NCI-H2029 treated with DMSO at 0.1 percent for 48 hours (cell line): ENCODE results near the gene DENND11.
A peak's percentile ranks its signal among the peaks of the same experiment; 100 is the strongest.

Experiments
- DNase-seq: peaks from one replicate; lab custom pipeline; 2025; lab: John Stamatoyannopoulos, UW

Gene DENND11, protein sequence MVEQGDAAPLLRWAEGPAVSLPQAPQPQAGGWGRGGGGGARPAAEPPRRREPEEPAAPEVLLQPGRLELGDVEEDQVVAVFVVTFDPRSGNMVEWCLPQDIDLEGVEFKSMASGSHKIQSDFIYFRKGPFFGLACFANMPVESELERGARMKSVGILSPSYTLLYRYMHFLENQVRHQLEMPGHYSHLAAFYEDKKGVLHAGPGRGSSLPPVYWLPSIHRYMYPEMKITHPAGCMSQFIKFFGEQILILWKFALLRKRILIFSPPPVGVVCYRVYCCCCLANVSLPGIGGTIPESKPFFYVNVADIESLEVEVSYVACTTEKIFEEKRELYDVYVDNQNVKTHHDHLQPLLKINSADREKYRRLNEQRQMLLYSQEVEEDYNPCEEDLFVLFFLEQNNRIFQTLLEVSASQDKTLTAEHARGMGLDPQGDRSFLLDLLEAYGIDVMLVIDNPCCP

DNA sequence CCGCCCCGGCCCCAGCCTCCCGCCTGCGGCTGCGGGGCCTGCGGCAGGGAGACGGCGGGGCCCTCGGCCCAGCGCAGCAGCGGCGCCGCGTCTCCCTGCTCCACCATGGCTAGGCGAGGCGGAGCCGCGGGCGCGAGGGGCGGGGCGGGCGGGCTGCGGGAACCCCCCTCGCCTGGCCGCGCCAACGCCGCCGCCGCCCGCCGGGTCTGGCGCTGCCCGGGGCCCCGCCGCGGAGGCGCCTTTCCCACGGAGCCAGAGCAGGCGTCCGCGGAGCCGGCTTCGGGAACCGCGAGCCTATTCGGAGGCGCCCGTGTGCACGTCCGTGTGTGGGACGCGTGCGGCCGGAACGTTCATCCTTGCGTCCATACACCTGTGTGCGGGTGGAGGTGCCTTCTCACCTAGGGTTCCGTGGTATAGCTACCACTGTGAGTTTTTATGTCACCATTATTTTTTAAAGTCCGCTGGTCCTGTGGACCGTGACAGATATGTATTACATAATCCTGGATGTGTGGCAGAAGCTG is at the start of gene DENND11:
DENND11 (minus strand) TSS at position 120 of the 521 bp plus-strand sequence; CDS start at position 107, 13 bp downstream.
- peak; percentile 40 for DNase-seq

DNA sequence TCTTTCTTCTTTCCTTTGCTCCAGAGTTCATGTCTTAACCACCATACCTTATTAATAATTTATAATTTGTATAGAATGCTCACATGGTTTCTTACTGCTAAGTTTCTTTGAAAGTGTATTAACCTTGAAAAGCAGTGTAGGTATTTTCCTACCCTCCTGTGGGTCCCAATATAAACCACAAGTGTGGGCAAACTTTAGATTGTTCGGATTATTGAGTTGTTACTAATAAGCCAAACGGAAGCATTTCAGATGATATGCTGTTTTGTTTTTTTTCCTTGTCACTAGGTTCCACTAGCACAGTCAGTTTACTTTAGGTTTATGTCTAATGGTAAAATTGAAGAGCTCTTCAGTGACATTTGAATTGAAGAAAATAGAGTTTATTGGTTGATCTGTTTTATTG is 46.4 kb upstream of the DENND11 start:
- no peak for DNase-seq

DNA sequence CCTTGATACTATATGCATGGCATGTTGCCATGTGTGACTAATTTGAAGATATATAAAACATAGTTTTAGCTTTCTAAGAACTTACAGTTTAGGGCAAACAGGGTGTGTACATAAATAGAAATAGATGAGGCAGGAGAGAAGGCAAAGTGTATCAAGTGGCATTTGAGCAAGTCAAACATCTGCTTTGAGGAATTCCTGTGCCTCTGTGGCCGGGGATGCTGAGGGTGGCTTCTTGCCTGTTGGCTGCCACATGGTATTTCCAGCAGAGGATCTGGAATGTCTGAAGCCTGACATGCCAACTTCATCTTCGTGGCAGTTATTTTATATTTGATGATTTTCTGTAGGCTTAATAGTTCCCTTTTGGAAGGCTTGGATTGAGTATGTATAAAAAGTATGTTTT is 42.2 kb upstream of the DENND11 start:
- DNase-seq: no peak

DNA sequence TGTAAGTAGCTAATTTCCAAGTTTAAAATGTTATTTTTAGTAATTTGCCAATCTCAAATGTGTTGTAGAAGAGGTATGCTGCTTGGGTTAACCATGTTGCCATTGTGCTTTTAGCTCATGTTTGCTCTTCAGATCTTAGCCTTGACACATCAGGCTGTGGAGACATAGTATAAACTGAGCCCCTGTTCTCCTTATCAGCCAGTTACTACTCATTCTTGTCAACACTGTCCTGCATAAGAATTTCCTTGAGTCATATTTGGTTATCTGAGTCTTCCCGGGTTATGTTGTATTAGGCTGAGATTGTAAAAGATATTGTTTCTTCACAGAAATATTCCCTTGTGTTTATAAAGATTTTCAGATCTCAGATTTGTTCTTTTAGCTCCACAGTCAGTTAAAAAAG is 40.3 kb upstream of the DENND11 start:
- DNase-seq: no peak

- no peak for DNase-seq
These were observed 37.3 kb upstream of the DENND11 start for GRCh38 chr7:141739250-141739649.

DNA sequence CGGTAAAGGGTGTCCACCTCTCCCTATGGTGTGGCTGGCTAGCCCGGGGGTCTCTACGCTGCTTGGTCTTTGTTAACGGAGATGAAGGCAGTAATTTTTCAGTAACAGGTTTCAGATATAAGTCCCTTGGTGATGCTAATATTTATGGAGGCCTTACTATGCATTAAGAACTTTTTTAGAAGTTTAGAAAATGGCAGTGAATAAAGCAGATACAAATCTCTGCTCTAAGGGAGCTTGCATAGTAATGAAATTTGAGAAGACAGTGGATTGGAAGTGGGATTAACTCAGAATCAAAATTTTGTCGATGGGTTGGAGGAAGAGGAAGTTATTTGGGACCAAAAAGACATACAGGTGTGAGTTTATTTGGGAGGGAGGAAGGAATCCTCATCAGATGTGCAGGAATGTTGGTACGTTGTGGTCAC is 36.6 kb upstream of the DENND11 start:
- no peak for DNase-seq

DNA sequence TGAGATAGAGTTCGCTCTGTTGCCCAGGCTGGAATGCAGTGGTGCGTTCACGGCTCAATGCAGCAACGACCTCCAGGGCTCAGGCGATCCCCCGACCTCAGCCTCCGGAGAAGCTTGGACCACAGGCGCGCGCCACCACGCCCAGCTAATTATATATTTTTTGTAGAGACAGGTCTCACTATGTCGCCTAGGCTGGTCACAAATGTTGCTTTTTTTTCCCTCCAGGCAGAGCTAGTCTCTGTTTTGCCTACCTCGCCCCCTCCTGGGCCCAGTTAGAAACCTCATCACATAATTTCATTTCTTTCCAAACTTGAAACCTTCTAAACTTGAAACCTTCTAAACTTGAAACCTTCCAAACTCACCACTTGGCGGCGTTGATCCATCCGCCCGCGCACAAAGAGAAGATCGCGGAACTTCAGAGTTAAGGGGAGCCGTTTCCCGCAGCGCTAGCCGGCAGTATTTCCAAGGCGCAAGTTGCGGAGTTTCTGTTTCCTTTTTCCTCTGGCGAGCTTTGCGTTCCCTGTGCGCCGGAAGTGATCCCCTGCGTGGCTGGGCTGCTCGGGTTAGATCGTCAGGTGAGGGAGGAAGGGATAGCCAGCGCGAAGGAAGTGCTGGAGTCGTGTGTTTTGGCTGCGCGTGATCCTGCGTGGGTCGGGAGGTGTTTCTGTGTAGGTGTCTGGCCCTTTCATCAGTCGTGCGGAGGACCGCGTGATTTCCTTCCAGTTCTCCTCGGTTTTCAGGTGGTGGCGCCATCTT is 36.0 kb upstream of the DENND11 start, which contains the start of gene SSBP1:
SSBP1 (plus strand) TSS at position 523 of the 756 bp plus-strand sequence. CDS start 809 bp downstream, outside the sequence.
- DNase-seq: peak; percentile 95

DNA sequence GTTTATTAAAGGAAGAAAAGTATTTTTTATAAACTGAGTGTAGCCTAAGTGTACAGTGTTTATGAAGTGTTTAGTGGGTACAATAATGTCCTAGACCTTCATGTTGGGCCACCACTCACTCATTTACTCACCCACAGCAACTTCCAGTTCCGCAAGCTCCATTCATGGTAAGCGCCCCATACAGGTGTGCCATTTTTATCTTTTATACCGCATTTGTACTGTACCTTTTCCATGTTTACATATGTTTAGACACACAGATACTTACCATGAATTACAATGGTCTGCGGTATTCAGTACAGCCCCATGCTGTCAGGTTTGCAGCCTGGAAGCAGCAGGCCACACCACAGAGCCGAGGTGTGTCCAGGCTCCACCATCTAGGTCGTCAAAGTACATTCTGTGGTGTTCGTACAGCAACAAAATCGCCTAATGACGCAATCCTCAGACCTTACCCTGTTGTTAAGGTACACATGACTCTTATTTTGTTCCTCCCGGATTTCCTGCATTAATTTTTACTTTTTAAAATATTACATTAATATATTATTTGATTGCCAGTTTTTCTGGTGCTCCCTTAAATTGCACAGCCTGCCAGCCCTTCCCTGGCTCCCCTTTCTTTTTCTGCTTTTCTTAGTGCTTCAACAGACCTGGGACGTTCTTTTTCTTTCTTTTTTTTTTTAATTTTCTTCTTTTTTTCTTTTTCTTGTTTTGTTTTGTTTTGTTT is 35.3 kb upstream of the DENND11 start:
- no peak for DNase-seq

DNA sequence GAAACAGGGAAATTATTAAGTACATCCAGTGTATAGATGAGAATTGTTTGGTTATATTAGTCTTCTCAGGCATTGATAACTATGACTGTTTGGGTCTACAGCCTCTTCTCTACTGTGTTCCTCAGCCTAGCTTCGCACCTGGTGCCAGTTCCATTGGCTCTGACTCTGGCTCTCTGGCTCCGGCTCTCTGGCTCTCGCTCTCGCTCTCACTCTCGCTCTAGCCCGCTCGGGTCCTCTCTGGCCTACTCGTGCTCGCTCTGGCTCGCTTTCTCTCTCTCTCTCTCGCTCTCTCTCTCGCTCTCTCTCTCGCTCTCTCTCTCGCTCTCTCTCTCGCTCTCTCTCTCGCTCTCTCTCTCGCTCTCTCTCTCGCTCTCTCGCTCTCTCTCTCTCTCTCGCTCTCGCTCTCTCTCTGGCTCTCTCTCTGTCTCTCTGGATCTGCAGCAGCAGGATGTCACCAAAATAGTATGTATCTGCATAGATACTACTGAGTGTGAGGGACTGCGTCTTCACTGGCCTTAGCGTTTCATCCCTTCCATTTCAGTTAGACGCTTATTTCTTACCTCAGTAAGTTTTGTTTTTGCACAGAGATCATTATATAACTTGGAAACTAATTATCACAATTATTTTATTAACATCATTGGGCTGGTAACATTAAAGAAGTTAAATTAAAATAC is 29.6 kb upstream of the DENND11 start:
- no peak for DNase-seq

DNA sequence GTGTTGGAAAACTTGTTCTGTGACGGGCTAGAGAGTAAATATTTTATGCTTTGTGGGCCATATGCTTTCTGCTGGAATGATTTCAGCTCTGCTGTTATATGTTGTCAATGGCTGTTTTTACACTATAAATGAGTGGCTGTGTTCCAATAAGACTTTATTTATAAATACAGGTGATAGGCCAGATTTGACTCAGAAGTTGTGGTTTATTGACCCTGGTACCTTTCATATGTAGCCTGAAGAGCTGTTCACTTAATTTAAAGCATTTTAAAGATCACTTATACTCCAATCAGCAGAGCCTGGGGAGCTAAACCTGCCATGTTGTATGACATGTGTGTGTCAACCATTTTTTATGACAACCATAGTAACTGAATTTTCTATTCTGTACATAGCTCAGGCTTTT is 27.1 kb upstream of the DENND11 start:
- DNase-seq: no peak

DNA sequence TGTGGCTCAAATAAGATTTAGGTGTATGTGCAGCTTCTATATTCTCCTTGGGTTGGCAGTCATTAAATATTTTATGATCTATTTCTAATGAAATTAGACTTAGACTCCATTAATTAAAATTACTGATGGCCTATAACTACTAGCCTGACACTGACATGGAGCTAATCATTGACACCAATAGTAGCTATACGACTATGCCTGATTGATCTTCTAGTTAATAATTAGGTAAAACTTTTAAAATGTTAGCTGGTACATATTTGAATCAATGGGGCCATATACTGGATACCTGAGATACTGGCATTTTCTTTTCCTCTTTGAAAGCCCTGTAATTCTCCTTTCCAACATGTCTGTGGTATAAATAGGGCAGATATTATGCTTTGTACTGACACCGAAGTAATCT is 20.6 kb upstream of the DENND11 start:
- DNase-seq: no peak

- DNase-seq: no peak
These were observed 15.5 kb upstream of the DENND11 start for GRCh38 chr7:141717450-141717849.

GRCh38 chr7:141715794-141716689 is 14.1 kb upstream of the DENND11 start:
- DNase-seq: no peak

GRCh38 chr7:141715018-141715417 is 13.1 kb upstream of the DENND11 start:
- DNase-seq: no peak

GRCh38 chr7:141714571-141714970 is 12.6 kb upstream of the DENND11 start:
- DNase-seq: no peak

GRCh38 chr7:141713890-141714289 is 11.9 kb upstream of the DENND11 start:
- DNase-seq: no peak

DNA sequence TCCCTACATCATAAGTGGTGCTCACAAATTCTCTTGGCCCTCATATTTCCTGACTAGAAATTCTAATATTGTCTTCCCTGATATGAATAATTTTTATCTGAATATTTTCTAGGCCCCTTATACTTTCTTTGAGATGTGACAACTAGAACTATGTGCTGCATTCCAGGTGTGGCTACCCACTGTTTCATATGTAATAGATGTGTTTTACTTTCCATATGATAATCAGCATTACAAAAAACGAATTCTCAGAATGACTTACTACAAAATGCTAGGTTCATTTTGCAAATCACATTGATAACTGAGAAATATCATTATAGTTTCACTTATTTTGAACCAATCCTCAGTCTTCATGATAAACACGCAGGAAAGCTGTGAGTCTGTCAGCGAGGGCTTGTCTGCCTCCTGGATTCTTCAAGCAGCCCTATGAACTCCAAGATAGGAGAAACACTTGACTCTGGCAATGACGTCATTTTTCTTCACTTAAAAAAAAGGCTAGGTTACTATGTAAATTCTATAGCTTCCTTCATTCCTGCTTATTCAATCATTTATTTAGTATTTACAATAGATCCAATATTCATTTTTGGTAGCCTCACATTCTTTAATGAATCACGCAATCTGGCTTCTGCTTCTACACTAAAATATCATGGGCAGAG is 10.8 kb upstream of the DENND11 start:
- no peak for DNase-seq

DNA sequence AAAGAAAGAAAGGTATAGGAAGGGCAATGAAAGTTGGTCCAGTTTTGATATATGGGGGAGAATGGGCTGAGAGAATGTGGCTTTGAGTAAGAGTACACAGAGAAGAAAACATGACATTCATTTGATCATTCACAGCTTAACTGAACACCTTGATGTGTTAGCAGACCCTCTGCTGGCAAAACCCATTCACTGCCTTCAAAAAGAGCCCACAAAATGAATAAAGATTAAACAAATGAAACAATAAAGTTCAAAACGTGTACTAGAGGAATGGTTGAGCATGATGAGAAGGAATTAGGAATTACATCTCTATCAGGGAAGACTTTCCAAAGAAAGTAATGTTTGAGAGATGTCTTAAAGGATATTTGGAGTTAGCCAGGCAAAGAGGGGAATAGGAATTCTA is 8.3 kb upstream of the DENND11 start:
- no peak for DNase-seq

GRCh38 chr7:141709749-141710148 is 7.8 kb upstream of the DENND11 start:
- no peak for DNase-seq

DNA sequence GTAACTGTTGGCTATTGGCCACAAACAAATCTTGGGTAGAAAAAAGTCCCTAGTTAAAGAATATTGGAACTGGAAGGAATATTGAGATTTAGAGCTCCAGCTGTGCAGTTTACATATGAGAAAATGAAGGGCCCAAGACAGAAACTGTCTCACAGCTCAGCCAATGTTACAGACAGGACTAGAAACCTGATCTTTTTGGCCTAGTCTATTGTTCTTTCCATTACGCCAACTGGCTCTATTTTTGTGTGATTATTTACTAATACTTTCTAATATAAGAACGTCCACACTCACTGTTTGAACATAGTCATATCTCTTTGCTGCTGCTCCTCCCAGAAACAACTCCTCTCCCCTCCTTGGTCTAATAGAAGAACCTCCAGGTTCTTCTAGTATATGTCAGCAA is 7.4 kb upstream of the DENND11 start:
- DNase-seq: no peak
